LNCaP clone FGC (cell line): ENCODE measurements around the gene NXPH3.

Experiments used
- DNase-seq: peaks from one replicate; pipeline ENCODE4 v3.0.0-alpha.2; 2011; ENCODE audit warnings: low read depth
- H3K4me3 ChIP-seq: 2 replicates; pipeline ENCODE4 v1.5.1; 2011; ENCODE audit warnings: mild to moderate bottlenecking, low read depth, low read length, control low read depth
- CTCF ChIP-seq: IDR thresholded peaks from 2 replicates; pipeline ENCODE4 v1.5.1; 2012; ENCODE audit warnings: mild to moderate bottlenecking; ENCODE audit not compliant: control insufficient read depth, insufficient read depth; ENCODE audit errors: extremely low read depth

Gene NXPH3

GRCh38 chr17:49545806-49546545 lies 29.7 kb upstream of the NXPH3 start:
- DNase-seq, result no peak
- TF ChIP-seq CTCF, result no peak
- H3K4me3 ChIP-seq, result no peak overlapping the region

GRCh38 chr17:49546546-49547535 lies 28.8 kb upstream of the NXPH3 start:
- no peak for DNase-seq
- no peak for TF ChIP-seq CTCF
- H3K4me3 ChIP-seq, result no peak overlapping the region

GRCh38 chr17:49547566-49547965 lies 28.1 kb upstream of the NXPH3 start:
- H3K4me3 ChIP-seq, result no peak overlapping the region
- no peak for TF ChIP-seq CTCF
- no peak for DNase-seq

GRCh38 chr17:49548051-49548505 lies 27.6 kb upstream of the NXPH3 start:
- H3K4me3 ChIP-seq, result no peak overlapping the region
- no peak for TF ChIP-seq CTCF
- DNase-seq, result no peak

GRCh38 chr17:49548506-49549310 lies 27.0 kb upstream of the NXPH3 start:
- no peak overlapping the region for H3K4me3 ChIP-seq
- DNase-seq, result no peak
- TF ChIP-seq CTCF, result peak; percentile 75

- no peak for DNase-seq
- H3K4me3 ChIP-seq, result no peak overlapping the region
- no peak for TF ChIP-seq CTCF
Observed at GRCh38 chr17:49549311-49549605, 26.4 kb upstream of the NXPH3 start.
